GM18873 (cell line): Measurements from ENCODE around the gene VILL.
"Not testable (repeated sequence)": the region's sequence is repeated elsewhere in the genome, so short reads cannot be mapped to it uniquely, and the experiment has no call there.

ENCODE experiments used
- ATAC-seq: cut with Tn5 transposase; IDR thresholded peaks from one replicate; pipeline ENCODE4 v1.9.1; 2021; ENCODE audit warnings: mild to moderate bottlenecking, moderate library complexity, moderate number of reproducible peaks; ENCODE audit not compliant: unreplicated experiment, low FRiP score

Gene VILL

DNA sequence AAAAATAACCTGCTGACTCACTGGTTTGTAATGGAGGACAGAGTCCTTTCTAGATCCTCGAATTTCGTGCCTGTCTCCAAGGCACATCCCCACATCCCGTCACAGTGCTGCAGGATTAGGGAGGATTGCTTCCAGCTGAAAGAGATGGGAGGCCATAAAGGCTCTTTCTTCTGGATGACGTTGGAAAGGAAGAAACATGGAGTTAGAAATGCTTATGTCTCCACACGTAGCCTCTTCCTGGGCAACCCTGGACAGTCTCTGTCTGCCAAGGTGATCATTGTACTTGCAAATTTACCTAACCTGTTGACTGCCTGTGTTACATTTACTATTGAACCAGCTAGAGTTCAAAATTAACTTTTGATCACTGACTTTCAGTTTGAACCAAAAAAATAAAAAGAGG, 27.6 kb upstream of the VILL start:
- ATAC-seq: no peak

DNA sequence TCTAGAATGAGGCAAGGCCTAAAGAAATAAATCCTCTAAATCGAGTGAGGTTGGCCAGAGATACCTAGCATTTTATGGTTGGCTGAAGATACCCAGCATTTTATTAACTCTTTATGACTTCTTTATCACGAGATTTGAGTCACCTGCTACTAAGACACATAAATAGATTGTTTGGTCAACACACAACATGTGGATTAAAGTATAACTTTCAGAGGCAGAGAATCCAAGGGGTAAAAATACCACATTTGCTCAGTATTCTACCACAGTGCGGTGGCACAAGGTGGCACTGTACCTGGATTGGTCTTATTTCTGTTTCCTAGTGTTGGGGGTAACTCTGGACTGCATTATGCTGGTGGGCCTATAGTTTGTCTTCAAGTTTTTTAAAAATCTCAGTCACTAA, 27.0 kb upstream of the VILL start:
- no peak for ATAC-seq

DNA sequence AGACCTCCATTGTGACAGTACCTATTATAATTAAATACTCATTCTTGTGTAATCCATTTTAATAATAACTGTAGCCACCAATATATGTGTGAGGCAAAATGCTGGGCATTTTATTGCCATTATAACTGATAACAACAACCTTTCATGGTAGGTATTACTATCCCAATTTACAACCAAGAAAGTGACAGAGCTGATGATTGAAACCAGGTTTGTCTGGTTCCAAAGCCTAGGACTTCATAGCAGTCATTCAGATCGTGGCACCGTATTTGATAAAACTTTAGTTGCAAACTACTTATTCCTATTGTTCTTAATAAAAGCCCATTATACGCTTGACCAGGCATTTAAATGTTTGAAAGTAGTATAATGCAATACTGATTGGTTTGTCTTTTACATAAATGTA, 26.4 kb upstream of the VILL start:
- no peak for ATAC-seq

DNA sequence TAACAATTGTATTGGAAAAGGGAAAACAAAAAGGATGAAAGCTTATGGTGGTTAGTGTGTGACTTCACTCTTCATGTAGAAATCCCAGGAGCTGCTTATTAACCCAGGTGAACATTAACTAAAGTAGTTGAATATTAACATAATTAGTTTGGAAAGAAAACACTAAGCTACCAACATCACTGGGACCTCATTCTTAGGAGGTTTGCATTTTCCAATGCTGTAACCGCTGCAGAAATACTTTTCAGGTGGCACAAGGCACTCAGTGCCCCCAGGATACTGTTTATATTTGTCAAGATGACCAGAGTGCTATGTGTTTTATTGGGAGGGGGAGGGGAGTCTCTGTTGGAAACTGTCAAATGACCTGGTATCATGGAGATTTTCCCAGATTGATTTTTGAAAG, 25.9 kb upstream of the VILL start:
- ATAC-seq: no peak

DNA sequence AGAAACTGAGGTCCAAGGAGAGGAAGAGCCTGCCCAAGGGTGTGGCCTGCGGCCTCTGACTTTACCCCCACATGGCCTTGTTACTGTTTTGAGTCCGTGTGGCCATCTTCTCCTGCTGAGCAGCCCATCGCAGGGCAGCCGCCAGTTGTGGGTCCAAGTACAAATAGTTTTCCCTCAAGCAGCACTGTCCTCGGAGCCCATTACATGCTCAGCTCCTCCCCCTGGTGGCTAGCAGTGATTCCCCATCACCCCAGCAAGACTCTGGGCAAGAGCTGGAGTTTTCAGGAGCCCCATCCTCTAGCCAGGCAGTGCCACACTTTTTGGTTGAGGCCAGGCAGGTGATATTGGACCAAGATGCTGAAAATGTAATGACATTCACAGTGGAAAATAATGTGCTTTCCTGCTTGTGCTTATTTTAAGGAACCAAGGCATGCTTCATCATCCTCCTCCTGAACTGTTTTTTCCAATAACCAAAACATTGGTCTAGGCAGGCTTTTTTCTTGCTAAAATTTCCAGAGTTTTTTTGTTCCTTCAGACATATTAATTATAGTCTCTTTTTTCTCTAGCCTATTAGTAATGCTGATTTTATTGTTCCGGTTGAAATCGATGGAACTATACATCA, 23.2 kb upstream of the VILL start:
- peak; percentile 60 for ATAC-seq

DNA sequence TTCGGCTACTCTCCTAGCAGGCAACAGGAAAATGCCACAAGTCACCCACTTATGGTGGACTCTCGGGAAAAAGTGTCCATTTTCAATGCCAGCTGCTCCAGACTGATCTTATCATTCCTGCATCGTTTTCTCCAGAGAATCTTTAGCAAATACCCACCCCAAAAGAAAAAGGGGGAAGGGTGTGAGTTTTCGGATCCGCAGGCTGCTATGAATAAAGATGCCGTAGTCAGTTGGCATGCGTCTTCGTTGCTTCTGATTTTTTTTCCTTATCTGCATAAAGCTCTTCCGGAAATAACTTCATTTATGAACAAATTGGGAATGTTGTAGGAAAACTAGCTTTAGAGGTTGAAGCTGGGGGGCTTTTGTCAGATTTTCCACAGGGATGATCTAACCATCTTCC, 22.4 kb upstream of the VILL start:
- no peak for ATAC-seq

DNA sequence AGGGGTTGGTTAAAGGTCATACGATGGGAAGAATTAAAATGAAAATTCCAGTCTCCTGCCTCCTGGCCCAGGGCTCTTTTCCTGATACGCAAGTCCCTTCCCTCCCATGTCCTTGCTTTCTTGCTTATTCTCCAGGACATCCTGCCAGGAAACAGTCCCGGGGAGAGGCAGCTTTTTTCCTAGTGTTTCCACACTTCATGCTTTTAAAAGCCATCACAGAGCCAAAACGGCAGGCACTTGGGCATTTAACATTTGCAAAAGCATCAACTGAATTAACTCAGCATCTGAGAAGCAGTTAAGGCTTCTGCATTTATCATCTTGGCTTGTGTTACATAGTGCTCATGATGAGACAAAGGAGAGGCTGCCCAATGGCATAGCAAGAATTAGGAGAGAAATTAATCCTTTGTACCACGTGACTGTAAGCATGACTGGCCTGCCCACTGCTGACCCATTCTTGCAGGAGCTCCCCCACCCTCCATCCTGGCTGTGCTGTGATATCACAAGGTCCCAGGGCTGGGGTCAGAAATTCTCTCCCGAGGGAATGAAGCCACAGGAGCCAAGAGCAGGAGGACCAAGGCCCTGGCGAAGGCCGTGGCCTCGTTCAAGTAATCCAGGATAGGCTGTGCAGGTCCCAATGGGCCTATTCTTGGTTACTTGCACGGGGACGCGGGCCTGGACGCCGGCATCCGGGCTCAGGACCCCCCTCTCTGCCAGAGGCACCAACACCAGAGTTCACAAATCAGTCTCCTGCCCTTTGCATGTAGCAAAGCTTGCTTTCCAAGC, 21.6 kb upstream of the VILL start:
- no peak for ATAC-seq

DNA sequence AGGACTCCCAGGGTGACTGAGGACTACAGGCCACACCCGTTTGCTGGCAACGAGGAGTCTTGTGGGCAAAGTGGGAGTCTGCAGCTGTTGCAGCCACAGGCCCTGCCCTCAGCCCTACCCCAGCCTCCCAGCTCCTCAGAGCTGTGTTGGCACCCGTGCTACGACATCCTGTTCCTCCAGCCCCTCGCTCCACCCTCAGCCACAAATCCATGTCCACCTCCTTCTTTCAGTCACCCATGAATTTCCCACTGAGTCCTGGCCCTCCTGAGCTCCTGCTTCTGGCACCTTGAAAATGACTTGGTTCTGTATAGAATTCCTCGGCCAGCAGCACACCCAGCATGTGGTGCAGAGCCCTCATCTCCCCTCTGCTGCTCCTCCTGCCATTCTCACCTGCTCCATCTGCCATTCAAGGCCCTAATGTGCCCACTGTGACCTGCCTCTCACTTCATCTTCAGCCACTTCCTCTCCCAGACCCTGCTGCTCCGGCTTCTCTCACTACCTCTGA, 20.9 kb upstream of the VILL start:
- no peak for ATAC-seq

DNA sequence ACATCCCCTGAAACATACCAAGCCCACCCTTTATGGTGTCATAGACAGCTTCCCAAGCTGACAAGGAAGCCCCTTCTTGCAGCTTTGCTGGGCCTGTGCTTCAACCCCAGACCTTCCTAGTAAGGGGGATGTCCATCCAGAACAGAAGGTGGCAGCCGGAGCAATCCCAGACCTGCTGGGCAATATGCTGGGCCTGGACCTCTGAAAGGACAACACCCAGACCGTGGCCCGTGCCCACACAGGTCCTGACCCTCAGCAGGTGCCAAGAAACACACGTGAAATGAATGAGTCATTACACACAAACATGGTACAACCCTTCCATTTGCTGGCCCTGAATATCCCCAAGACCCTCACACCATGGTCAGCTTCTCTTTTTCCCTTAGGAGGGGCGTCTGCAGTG, 19.8 kb upstream of the VILL start:
- ATAC-seq: no peak

DNA sequence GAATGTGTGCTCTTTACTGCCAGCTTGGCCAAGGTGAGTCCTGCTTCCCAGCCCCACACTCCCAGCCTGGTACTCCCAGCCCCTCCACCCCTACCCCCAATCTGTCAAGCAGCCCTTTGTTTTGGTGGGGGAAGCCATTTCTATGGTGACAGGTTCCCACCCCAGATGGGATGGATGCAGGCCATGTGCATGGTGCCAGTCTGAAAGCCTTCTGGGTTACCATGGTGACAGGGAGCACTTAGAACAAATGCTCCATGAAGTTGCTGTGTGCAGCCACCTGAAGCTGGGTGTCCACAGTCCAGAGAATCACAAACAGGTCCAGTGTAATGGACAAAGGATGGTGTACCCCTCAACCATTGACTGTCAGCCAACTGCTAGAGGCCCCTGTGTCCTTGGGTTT, 19.1 kb upstream of the VILL start:
- no peak for ATAC-seq

DNA sequence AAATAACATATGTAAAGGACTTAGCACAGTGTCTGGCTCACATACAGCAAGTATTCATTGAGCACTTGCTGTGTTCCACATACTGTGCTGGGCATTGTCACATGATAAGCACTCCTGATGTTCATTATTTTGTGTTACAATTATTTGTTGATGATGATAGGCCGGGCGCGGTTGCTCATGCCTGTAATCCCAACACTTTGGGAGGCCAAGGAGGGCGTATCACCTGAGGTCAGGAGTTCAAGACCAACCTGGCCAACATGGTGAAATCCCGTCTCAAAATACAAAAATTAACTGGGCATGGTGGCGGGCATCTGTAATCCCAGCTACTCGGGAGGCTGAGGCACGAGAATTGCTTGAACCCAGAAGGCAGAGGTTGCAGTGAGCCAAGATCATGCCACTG, 18.5 kb upstream of the VILL start:
- not testable (repeated sequence) for ATAC-seq

DNA sequence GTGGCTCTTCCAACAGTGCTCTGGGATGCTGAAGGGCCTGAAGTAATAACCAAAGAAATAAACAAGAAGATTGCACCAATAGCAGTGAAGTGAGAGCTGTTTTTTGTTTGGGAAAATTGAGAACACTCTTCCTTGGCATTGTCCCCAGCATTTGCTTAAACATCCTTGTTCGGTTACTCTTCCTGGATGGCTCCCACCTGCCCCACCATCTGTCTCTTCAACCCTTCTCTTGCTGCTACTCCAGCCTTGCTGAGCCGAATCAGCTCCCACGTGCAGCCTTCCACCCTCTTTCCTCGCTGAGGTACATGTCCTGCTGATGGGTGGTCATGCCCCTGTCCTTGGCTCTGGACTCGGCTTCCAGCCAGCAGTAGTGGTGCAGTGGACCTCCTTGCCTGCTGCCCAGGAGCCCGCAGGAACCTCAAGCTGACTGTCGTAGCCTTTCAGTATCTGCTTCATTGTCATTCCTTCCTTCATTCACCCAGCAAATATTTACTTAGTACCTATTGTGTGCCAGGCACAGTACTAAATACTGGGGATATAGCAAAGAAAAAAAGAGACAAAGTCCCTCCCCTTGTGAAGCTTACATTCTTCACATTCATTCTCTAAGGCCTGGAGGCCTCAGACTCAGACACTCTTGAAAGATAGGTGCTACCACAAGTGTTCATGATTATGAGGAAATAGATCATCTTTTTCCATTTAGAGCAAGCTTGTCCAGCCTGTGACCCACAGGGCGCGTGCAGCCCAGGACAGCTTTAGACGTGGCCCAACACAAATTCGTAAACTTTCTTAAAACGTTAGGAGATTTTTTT, 17.1 kb upstream of the VILL start:
- no peak for ATAC-seq

DNA sequence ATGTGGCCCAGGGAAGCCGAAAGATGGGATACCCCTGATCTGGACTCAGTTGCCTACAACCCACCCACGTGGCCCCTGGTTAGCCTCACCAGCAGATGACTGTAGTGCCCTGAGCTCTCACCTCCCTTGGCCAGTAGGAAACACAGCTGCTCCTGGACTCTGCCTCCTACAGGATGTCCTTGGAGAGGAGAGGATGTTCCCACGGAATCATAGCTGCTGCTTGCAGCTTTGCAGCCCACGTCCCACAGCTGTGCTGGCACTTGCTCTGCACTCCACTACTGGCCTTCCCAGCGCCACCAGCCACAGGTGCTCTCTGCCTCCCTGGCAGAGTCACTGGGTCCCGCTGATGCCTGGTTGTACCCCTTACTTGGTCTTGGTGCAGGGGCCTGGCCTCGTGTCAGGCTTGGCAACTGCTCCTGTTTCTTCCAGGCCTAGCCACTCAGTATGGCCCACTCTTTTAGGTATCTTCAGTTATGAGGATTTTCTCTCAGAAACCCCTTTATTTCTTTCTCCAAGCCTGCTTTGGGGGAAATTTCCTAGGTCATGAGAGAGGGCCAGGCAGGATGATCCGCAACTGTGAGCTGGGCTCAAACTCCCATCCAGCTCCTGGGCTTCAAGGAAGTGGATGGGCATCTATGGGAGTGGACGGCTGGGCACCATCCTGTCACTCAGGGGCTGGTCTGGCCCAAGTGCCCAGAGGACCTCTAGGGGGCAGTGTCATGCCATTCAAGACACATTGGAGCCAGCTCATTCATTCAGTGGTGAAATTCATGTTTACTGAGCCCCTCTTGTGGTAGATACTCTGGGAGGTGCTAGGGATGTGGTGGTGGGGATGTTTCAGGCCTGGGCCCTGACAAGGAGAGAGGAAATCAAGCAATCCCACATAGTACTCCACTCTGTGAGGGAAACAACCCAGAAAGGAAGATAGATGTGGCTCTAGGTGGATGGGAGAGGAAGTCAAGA, 16.2 kb upstream of the VILL start:
- ATAC-seq: peak; percentile 78

DNA sequence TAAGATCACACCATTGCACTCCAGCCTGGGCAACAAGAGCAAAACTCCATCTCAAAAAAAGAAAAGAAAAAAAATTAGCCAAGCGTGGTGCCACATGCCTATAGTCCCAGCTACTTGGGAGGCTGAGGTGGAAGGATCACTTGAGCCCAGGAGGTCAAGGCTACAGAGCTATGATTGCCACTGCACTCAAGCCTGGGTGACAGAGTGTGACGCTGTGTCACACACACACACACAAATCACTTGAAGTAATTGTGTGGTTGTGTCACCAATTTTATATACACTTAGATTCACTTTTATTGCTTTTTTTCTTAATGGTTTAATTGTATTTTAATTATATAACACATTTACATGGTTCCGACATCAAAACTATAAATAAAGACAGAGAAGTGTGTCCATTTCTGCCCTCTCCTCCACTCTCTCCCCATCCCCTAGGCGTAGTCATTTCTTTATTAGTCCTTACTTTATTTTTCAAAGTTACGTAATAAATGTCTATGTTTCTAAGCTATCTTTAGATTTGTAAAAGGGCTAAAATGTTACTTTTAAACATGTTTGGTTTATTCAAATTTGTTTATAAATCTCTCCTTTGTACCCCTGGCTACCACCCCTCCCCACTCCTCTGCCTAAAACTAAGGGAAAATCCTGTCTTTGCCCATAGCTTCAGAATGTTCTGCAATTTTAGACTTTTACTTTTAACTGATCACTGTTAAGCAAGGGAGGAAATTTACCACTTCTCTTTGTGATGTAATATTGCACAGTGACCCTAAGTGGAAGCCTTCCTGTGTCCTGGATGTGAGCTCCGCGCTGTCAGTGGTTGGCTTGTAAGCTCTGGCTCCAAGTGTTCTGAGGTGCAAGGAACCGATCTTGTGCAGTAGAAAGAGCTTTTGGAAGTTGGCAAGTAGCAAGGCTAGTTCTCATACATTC, 10.8 kb upstream of the VILL start:
- ATAC-seq: no peak

DNA sequence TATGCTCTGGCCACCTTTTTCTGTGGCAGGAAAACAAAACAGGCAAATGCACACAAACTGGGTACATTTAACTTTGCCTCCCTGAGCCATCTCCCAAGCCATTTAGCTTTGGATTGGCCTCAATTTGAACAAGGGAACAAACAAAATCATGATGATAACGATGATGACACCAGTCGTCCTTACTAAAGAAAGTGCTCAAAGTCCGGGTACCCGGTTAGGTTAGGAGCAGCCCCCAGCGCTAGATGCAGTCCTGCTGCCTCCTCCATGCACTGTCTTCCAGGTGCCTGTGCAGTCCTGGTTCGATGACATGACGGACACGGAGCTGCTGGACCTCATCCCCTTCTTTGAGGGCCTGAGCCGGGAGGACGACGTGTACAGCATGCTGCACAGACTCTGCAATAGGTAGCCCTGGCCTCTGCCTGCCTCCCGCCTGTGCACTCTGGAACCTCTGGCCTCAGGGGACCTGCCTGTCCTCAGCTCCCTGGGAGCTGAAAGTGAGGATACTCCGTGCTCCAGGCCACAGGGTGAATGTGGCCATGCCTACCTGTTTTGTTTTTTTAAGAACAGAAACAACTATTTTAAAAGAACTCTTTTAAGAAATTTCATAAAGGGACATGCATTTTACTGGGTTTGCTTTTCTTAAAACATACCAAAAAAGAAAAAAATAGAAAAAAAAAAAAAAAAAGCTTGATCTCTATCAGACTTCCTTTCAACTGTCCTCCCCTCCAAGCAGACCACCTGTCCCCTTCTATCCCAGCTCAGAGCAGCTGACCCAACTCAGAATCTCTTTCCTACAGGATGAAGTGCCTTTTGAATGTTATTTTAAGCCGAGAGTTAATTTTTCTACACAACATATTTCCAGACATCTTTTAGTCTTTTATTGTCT, 9.9 kb upstream of the VILL start:
- ATAC-seq: no peak

DNA sequence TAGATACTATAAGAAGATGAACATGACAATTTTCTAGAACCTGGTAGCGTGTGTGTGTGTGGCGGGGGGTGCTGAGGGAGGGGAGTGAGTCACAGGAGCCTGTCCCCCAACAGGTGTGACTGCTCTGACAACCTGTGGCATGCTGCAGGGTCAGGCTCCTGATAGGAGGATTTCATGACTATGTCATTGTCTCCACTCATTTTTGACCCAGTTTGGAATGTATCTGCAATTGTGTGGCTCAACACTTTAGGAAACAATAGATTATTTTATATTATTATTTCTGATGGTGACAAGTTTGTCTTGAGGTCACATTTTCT, 9.3 kb upstream of the VILL start:
- no peak for ATAC-seq

DNA sequence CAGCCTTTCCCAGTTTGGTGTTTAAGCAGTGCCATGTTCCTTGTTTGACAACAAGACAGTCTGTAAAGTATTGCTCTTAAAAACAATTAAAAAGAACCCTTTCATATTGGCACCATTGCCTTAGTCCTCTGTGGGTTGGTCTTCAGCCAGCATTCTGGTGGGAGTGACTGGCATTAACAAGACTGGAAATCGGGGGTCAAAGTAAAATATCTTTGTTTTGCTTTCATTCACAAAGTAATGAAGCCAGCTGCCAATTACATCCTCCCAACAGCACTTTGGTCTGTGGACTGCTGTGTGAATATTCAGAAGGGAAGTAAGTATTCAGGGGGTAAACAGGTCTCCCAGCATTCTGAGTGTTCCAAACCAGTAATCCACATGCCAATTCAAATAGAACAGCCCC, 8.3 kb upstream of the VILL start:
- ATAC-seq: no peak

DNA sequence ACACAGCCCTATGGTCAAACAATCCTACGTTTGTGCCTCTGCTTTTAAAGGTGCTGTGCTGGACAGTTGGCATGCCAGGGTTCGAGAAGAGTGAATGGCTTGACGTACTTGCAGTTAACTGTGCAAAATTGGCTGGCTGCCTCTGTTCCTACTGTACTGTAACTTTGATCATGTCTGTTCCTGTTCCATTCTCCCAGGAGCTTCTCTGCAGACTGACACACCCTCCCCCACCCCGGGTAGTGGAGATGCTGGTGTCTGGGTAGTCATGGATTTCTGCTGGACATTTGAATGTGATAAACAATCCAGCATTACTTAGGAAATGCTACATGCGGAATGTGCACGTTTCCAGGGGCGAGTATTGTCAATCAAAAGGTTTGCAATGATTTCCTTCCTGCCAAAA, 6.5 kb upstream of the VILL start:
- no peak for ATAC-seq
